D721Med (cell line): ENCODE results near the gene PAGR1.
A peak's percentile ranks its signal among the peaks of the same experiment; 100 is the strongest.
"Not testable (repeated sequence)": the region's sequence is repeated elsewhere in the genome, so short reads cannot be mapped to it uniquely, and the experiment has no call there.

Experiments
- DNase-seq: peaks from one replicate; pipeline ENCODE4 v3.0.0; 2011; ENCODE audit warnings: low spot score; ENCODE audit not compliant: insufficient read length
- FAIRE-seq: peaks from 2 replicates; lab custom pipeline; 2011; peaks lifted over from hg19 to GRCh38; lab: Jason Lieb, UNC
- CTCF ChIP-seq: IDR thresholded peaks from 2 replicates; pipeline ENCODE4 v1.5.1; 2012; ENCODE audit warnings: mild to moderate bottlenecking, control low read depth; ENCODE audit not compliant: insufficient read depth; ENCODE audit errors: missing control alignments

Gene PAGR1

DNA sequence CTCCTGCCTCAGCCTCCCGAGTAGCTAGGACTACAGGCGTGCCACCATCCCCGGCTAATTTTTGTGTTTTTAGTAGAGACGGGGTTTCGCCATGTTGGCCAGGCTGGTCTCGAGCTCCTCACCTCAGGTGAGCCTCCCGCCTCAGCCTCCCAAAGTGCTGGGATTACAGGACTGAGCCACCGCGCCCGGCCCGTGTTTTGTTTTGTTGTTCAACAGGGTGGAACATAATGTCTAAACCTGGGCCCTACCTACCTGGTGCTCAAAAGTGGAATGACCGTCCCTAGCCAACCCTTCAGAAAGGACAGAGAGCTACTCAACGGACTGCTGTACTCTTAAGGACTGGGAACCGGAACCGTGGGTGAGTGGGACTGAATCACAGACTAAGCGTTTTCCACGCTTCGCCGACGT is 26.2 kb upstream of the PAGR1 start:
- FAIRE-seq, result no peak
- TF ChIP-seq CTCF, result no peak
- DNase-seq, result no peak

GRCh38 chr16:29790183-29790948 is 25.6 kb upstream of the PAGR1 start, which contains the start of gene KIF22:
TSS of gene KIF22 (plus strand) at chr16:29790751. CDS start at chr16:29790760, 9 bp downstream.
- TF ChIP-seq CTCF, result peak; percentile 57
- FAIRE-seq (no peak), DNase-seq (peak; percentile 98)

DNA sequence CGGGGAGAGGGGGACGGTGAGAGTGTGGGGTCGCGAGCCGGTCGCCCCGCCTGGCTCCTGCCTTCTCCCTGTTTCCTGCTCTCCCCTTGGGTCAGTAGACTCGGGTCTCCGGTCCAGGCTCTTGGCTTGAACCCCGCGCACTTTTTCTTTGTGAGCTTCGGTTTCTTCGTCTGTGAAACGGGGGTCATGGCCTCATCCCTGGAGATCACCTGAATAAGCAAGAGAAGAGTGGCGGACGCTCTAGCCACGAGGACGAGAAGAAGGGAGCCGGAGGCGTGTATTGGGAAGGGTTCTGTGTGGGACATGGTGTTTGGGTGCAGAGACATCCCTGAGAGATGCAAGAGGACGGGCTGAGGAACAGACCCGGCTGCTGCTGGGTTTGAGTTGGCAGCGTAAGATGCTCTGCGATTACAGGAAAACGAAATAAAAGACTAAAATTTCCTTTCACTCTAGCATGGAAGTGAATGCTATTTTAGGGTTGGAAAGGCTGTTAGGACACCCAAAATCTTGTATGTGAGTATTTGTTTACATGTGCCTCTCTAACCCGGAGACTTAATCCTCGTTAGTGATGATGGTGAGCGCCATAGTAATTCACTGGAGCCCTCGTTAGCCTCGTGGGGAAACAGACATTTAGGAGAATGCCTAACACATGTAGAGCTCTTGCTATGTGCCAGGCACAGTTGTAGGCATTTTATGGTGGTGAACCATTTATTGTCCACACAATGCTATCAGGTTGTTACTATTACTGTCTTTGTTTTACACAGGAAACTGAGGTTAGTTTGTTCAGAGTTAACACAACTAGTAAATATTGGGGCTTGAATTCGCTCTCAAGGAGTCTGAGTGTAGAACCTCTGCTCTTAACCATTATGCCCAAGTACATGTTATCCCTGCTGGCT is 24.8 kb upstream of the PAGR1 start:
- FAIRE-seq (no peak), DNase-seq (no peak)
- no peak for TF ChIP-seq CTCF

DNA sequence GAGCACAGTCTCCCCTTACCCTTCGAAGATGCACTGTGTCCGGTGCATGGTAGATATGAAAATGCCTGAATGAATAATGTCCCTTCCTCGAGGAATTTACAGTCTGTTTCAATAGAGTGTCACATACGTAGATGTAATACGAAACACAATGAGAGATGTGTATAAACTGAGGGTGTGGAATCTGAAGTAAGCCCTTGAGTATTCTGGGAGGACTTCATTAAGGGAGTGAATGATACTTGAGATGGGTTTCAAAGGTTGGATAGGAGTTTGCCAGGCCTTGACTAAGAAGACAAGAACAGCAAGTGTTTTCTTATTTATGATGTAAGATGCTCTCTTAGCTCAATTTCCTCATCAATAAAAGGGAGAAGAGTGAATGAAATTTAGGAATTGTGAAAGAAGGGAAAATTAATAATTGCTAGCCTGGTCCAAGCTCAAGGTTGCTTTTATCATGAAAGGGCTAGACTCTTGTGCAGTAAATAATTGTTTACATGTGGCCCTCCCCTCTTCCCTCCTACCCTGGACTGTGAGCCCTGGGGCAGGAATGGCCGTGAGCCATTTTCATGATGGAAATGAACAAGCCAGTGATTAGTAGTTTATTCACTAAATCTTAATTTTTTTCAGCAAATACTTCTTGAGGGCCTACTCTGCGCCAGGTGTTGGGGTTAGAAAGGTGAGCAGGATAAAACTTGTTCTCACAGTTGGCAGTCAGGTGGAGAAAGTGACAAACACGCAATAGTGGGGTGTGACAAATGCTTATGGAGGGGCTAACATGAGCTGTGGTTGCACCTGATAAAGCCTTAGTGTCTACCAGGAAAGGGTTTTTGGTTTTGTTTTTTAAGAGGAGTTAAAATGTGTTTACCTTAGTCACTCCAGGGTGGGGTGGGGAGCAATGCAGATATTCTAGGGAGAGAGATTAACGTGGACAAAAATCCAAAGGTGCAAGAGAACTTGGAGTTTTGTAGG is 23.8 kb upstream of the PAGR1 start:
- FAIRE-seq (no peak), DNase-seq (no peak)
- TF ChIP-seq CTCF, result no peak

- FAIRE-seq, DNase-seq: not testable (repeated sequence)
Observed at GRCh38 chr16:29793153-29793552, 22.8 kb upstream of the PAGR1 start.

DNA sequence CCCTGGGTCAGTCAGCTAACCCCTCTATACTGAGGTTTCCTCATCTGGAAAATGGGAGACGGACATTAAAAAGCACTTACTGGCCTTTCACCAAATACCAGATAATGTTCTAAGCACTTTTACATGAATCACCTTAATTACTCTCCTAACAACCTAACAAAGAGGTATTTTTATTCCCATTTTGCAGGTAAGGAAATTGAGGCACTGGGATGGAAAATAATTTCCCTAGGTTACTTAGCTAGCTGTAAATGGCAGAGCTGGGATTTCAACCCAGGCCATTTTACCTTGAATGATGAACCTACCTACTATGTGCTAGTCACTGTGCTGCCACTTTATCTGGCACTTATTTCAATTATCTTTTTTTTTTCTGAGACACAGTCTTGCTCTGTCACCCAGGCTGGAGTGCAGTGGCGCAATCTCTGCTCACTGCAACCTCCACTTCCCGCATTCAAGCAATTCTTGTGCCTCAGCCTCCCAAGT is 21.7 kb upstream of the PAGR1 start:
- DNase-seq (no peak), FAIRE-seq (no peak)
- TF ChIP-seq CTCF, result no peak
